Measurements from ENCODE around the gene SMAD5. TPM values are rescaled to one million over a fixed set of nuclear protein-coding genes. Genes with fewer than 3 reads are reported as not detected.

Gene SMAD5
- total RNA-seq, 1 experiment from 2014 or later, result 69.3 TPM

GRCh38 chr5:136089791-136090190, 42.9 kb upstream of the SMAD5 start:
- no peak overlapping the region for H3K18ac ChIP-seq (ENCODE audit: insufficient read length, low read depth, low read length)
- H3K9me3 ChIP-seq (ENCODE audit: control insufficient read depth, low read depth, low read length), result no peaks in the 10 kb centered on the region
- H3K56ac ChIP-seq (ENCODE audit: insufficient read length, low read depth, low read length), result no peak overlapping the region
- no peak overlapping the region for H2AFZ ChIP-seq (ENCODE audit: low read length)
- H2AK5ac ChIP-seq (ENCODE audit: insufficient read length, low read length), result no peak overlapping the region
- H3K23me2 ChIP-seq (ENCODE audit: insufficient read length, low read depth, low read length, poor library complexity, severe bottlenecking), result no peaks in the 10 kb centered on the region
- H3K4ac ChIP-seq (ENCODE audit: low read depth, low read length), result no peak overlapping the region
- H2BK5ac ChIP-seq (ENCODE audit: insufficient read length, low read length), result no peak overlapping the region
- H3K79me2 ChIP-seq (ENCODE audit: insufficient read depth, low read length), result no peaks in the 10 kb centered on the region
- no peaks in the 10 kb centered on the region for H3K4me1 ChIP-seq (ENCODE audit: insufficient read depth, low read length)
- H3K79me1 ChIP-seq (ENCODE audit: insufficient read depth, low read depth, low read length, poor library complexity, severe bottlenecking), result no peaks in the 10 kb centered on the region
- DNase-seq, result no peak
- H2BK15ac ChIP-seq (ENCODE audit: low read depth, low read length), result no peak overlapping the region
- H3K23ac ChIP-seq (ENCODE audit: insufficient read length, low read depth, low read length), result no peak overlapping the region
- no peaks in the 10 kb centered on the region for H3K36me3 Mint-ChIP-seq (ENCODE audit: insufficient read depth in 1 of 3, low read depth in 3 of 3)
- no peak overlapping the region for H2BK120ac ChIP-seq (ENCODE audit: low read depth, low read length, poor library complexity, severe bottlenecking)
- no peak overlapping the region for H3K9ac ChIP-seq (ENCODE audit: extremely low read depth, insufficient read length, low read length)
- peaks cover 5 to 6% of the 10 kb centered on the region in 2 experiments; a peak in 3 of 4 replicates for H3K4me1 Mint-ChIP-seq
- H3K27me3 ChIP-seq (ENCODE audit: insufficient read depth, low read length), result no peaks in the 10 kb centered on the region
- H3K9me3 Mint-ChIP-seq, result no peaks in the 10 kb centered on the region
- no peak for TF ChIP-seq CTCF (conservative IDR thresholded peaks at IDR 0.05)
- no CpG with 5 or more reads among the region's 7 CpGs for WGBS (ENCODE audit: extremely low coverage, insufficient read length, low lambda C conversion rate)
- no peak overlapping the region for H3K14ac ChIP-seq (ENCODE audit: insufficient read depth, low read length)
- no peaks in the 10 kb centered on the region for H4K20me1 ChIP-seq (ENCODE audit: control insufficient read depth, insufficient read depth, insufficient read length)
- no peak overlapping the region for H3K4me3 Mint-ChIP-seq
- H3K27me3 Mint-ChIP-seq (ENCODE audit: low read depth), result peaks cover 6% of the 10 kb centered on the region
- H3T11ph ChIP-seq (ENCODE audit: low read length), result no peak overlapping the region
- no peak overlapping the region for H4K91ac ChIP-seq (ENCODE audit: insufficient read length, low read depth, low read length)
- H4K8ac ChIP-seq (replicated peaks; ENCODE audit: insufficient read length, low read depth, low read length), result no peak overlapping the region
- no peak overlapping the region for H2BK12ac ChIP-seq (ENCODE audit: insufficient read length, low read depth, low read length)
- H3K4me2 ChIP-seq (ENCODE audit: insufficient read depth, insufficient read length, low read length), result no peak overlapping the region
- no peak overlapping the region for H3K27ac Mint-ChIP-seq
- no peak overlapping the region for H2BK20ac ChIP-seq (ENCODE audit: low read depth, low read length, poor library complexity, severe bottlenecking)
- no peak overlapping the region for H3K27ac ChIP-seq (ENCODE audit: insufficient read length, low read depth, low read length)
- no peak overlapping the region for H4K5ac ChIP-seq (ENCODE audit: insufficient read length, low read depth, low read length)

All from H9 (cell line).